IMR-90 (cell line): ENCODE data around the gene DAAM2. TPM values are rescaled to one million over a fixed set of nuclear protein-coding genes. Genes with fewer than 3 reads are reported as not detected.

Experiments
- ATAC-seq: fragments of 200-7000 bp; cut with Tn5 transposase; 2 replicates; pipeline ENCODE4 v1.9.1; 2020; ENCODE audit warnings: low read depth, mild to moderate bottlenecking, moderate library complexity
- BruUV-seq: library from RNA; stranded (reverse); fragments of 400-500 nt; replicated peaks from 2 replicates; lab custom pipeline; 2021; lab: Mats Ljungman, UMichigan
- CTCF ChIA-PET: fragments of 300-600 bp; formaldehyde crosslinking; extraction: SDS; loops from one replicate; lab custom pipeline; 2021; ENCODE audit warnings: antibody characterized with exemption; lab: Yijun Ruan, JAX
- POLR2A ChIA-PET: fragments of 300-600 bp; sonication (Branson Sonifier 250); formaldehyde crosslinking; loops from one replicate; lab custom pipeline; 2022; ENCODE audit warnings: antibody characterized with exemption; ENCODE audit not compliant: unreplicated experiment; lab: Charles Lee
- DNase-seq: peaks from one replicate; pipeline ENCODE4 v3.0.0; 2013
- H2AFZ ChIP-seq: replicated peaks from 2 replicates; pipeline ENCODE3; 2013; ENCODE audit warnings: low read length, mild to moderate bottlenecking; ENCODE audit not compliant: poor library complexity
- H2AK5ac ChIP-seq: 2 replicates; pipeline ENCODE4 v1.6.1; 2013; ENCODE audit warnings: low read depth, low read length, inconsistent platforms
- H2AK9ac ChIP-seq: replicated peaks from 2 replicates; pipeline ENCODE3; 2013; ENCODE audit warnings: mild to moderate bottlenecking, low read depth, low read length, moderate library complexity; ENCODE audit not compliant: poor library complexity
- H2BK120ac ChIP-seq: 2 replicates; pipeline ENCODE4 v1.6.1; 2013; ENCODE audit warnings: low read depth, low read length, inconsistent platforms
- H2BK15ac ChIP-seq: 3 replicates; pipeline ENCODE4 v1.6.1; 2013; ENCODE audit warnings: low read depth, low read length, inconsistent platforms
- H2BK20ac ChIP-seq: 2 replicates; pipeline ENCODE4 v1.6.1; 2013; ENCODE audit warnings: low read depth, mild to moderate bottlenecking, inconsistent platforms, low read length, moderate library complexity
- H2BK5ac ChIP-seq: 2 replicates; pipeline ENCODE4 v1.6.1; 2013; ENCODE audit warnings: mild to moderate bottlenecking, low read depth, low read length, inconsistent platforms; ENCODE audit not compliant: poor library complexity, severe bottlenecking
- H3K14ac ChIP-seq: replicated peaks from 2 replicates; pipeline ENCODE4 v1.6.1; 2013; ENCODE audit warnings: low read depth, low read length, inconsistent platforms
- H3K18ac ChIP-seq: 2 replicates; pipeline ENCODE4 v1.6.1; 2013; ENCODE audit warnings: low read depth, low read length, control low read depth
- H3K23ac ChIP-seq: 2 replicates; pipeline ENCODE4 v1.6.1; 2013; ENCODE audit warnings: low read depth, low read length, inconsistent platforms
- H3K27ac ChIP-seq: 2 replicates; pipeline ENCODE4 v1.5.1; 2013; ENCODE audit warnings: mild to moderate bottlenecking, control low read depth, low read length; ENCODE audit not compliant: insufficient read depth
- H3K27me3 ChIP-seq: 2 replicates; pipeline ENCODE4 v1.6.1; 2013; ENCODE audit warnings: low read length; ENCODE audit not compliant: control insufficient read depth, insufficient read depth
- H3K36me3 ChIP-seq: 2 replicates; pipeline ENCODE4 v1.6.1; 2013; ENCODE audit warnings: low read length, mixed read lengths; ENCODE audit not compliant: control insufficient read depth, insufficient read depth
- H3K4ac ChIP-seq: 2 replicates; pipeline ENCODE4 v1.6.1; 2013; ENCODE audit warnings: low read depth, low read length, inconsistent platforms
- H3K4me1 ChIP-seq: 2 replicates; pipeline ENCODE4 v1.6.1; 2013; ENCODE audit warnings: low read length, mixed read lengths; ENCODE audit not compliant: control insufficient read depth, insufficient read depth
- H3K4me2 ChIP-seq: 2 replicates; pipeline ENCODE4 v1.6.1; 2013; ENCODE audit warnings: low read depth, mild to moderate bottlenecking, control low read depth, low read length, moderate library complexity
- H3K4me3 ChIP-seq: 2 replicates; pipeline ENCODE4 v1.5.1; 2013; ENCODE audit warnings: low read depth, mild to moderate bottlenecking, control low read depth, low read length, moderate library complexity; ENCODE audit not compliant: insufficient read depth
- H3K56ac ChIP-seq: 2 replicates; pipeline ENCODE4 v1.6.1; 2013; ENCODE audit warnings: low read length, inconsistent platforms; ENCODE audit not compliant: insufficient read depth; ENCODE audit errors: extremely low read depth
- H3K79me1 ChIP-seq, 2 experiments: 2 replicates each; pipeline ENCODE4 v1.6.1; 2013; ENCODE audit warnings: low read length in 2 of 2, inconsistent platforms in 1 of 2, low read depth in 1 of 2
- H3K9ac ChIP-seq: 2 replicates; pipeline ENCODE4 v1.6.1; 2013; ENCODE audit warnings: low read depth, low read length, control low read depth
- H3K9me1 ChIP-seq: 2 replicates; pipeline ENCODE4 v1.6.1; 2013; ENCODE audit warnings: low read length, inconsistent platforms; ENCODE audit not compliant: insufficient read depth
- H3K9me3 ChIP-seq: 2 replicates; pipeline ENCODE4 v1.6.1; 2013; ENCODE audit warnings: low read length; ENCODE audit not compliant: control insufficient read depth, insufficient read depth
- H4K20me1 ChIP-seq: 2 replicates; pipeline ENCODE4 v1.6.1; 2013; ENCODE audit warnings: low read length, inconsistent platforms; ENCODE audit not compliant: insufficient read depth
- H4K5ac ChIP-seq: 2 replicates; pipeline ENCODE4 v1.6.1; 2013; ENCODE audit warnings: mild to moderate bottlenecking, low read depth, low read length, control low read depth
- H4K8ac ChIP-seq, 2 experiments: 2 replicates each; pipeline ENCODE4 v1.6.1; 2013; ENCODE audit warnings: low read depth in 2 of 2, low read length in 2 of 2, control low read depth in 1 of 2, inconsistent platforms in 1 of 2
- H4K91ac ChIP-seq: 2 replicates; pipeline ENCODE4 v1.6.1; 2013; ENCODE audit warnings: low read depth, low read length, inconsistent platforms; ENCODE audit not compliant: insufficient read depth
- BHLHE40 ChIP-seq: fragments of 150-350 bp; IDR thresholded peaks from 2 replicates; pipeline ENCODE4 v1.6.1; 2016; ENCODE audit warnings: mild to moderate bottlenecking, low read depth, low read length
- WGBS, 2 experiments: methylation state at CpG; one replicate each; pipeline versions ENCODE4 v1.1.5 to v1.1.7; 2013; ENCODE audit warnings: missing lambda C conversion rate in 2 of 2; ENCODE audit not compliant: insufficient read length in 1 of 2; ENCODE audit errors: extremely low coverage in 2 of 2; 5-methylcytosine and 5-hydroxymethylcytosine counted together
- dilution Hi-C: fragments of 300-500 bp; cut with HindIII; formaldehyde crosslinking; loops from one replicate; pipeline ENCODE4 v1.14.3; 2018; ENCODE audit warnings: low sequenced_read_pairs; ENCODE audit not compliant: unreplicated experiment
- in situ Hi-C: fragments of 300-500 bp; cut with MboI; formaldehyde crosslinking; loops from 3 replicates; pipeline ENCODE4 v1.14.3; 2019; ENCODE audit warnings: low sequenced_read_pairs, inconsistent platforms, mixed read lengths
- intact Hi-C: fragments of 100-400 bp; cut with micrococcal nuclease; formaldehyde crosslinking; loops from 2 replicates; pipeline ENCODE4 v1.10.0; 2022
- polyA plus RNA-seq, 3 experiments: library from polyadenylated mRNA; depleted of rRNA; stranded (reverse); fragments of >200 nt; gene quantifications; 2 replicates each; pipeline ENCODE4 v1.2.3, GENCODE V29; 2012; ENCODE audit warnings: low replicate concordance in 1 of 3
- total RNA-seq: library from RNA; depleted of rRNA; stranded (reverse); fragments of >200 nt; gene quantifications from 2 replicates; pipeline ENCODE4 v1.2.3, GENCODE V29; 2012

The DAAM2 gene
- total and polyA plus RNA-seq, 2 of the 4 experiments (the other 2 are of a cell fraction), result 11.2 to 12.9 TPM

DNA sequence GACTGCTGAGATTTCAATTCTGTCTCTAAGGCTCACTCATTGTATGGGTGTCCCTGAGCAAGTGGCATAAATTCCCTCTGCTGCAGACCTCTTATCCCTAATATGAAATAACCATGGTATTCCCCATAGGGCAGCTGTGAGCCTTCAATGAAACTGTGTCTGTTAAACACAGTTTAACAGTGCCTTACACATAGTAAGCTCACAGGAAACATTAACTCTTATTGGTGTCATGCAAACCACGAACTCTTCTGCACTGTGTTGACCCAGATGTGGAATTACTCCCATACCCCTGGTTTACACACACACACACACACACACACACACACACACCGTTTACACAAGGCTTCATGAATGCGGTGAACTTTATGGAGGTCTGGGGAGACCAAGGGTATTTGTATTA, 23.2 kb downstream of the DAAM2 start:
- H2AK5ac ChIP-seq, result no peak overlapping the region
- no peak overlapping the region for H3K23ac ChIP-seq
- peaks cover 28% of the 10 kb centered on the region for H3K4me1 ChIP-seq
- dilution Hi-C loops (no loop called here), intact Hi-C loops (no loop called here), in situ Hi-C loops (no loop called here)
- H3K27ac ChIP-seq, result no peak overlapping the region
- H2AFZ ChIP-seq, result no peak overlapping the region
- H3K9me1 ChIP-seq, result peaks cover 8% of the 10 kb centered on the region
- no peaks in the 10 kb centered on the region for H3K9me3 ChIP-seq
- no peak for TF ChIP-seq BHLHE40
- H3K4me3 ChIP-seq, result no peak overlapping the region
- H2BK15ac ChIP-seq, result no peak overlapping the region
- no peaks in the 10 kb centered on the region for H4K20me1 ChIP-seq
- H4K8ac ChIP-seq, result no peak overlapping the region
- H2BK120ac ChIP-seq, result no peak overlapping the region
- no peak overlapping the region for H3K14ac ChIP-seq
- ChIA-PET CTCF (interaction anchor here (1.5 kb wide), 1 partner anchor 22 kb away, joined by 4 read pairs; no protein-coding TSS in a partner anchor), POLR2A (no interaction called here)
- no peak overlapping the region for H3K4me2 ChIP-seq
- no TSS peak for BruUV-seq
- no peak overlapping the region for H4K91ac ChIP-seq
- no peaks in the 10 kb centered on the region for H3K36me3 ChIP-seq
- no peak overlapping the region for H2BK5ac ChIP-seq
- H2BK20ac ChIP-seq, result no peak overlapping the region
- no peak overlapping the region for H3K18ac ChIP-seq
- H3K9ac ChIP-seq, result no peak overlapping the region
- H3K4ac ChIP-seq, result no peak overlapping the region
- no CpG with 5 or more reads among the region's 3 CpGs for WGBS, 2 experiments
- peaks cover 0 to 20% of the 10 kb centered on the region in 2 experiments; a peak in 2 of 4 replicates for H3K79me1 ChIP-seq
- no peak for DNase-seq
- H2AK9ac ChIP-seq, result no peak overlapping the region
- H4K5ac ChIP-seq, result no peak overlapping the region
- ATAC-seq, result no peak
- H3K56ac ChIP-seq, result no peak overlapping the region
- no peaks in the 10 kb centered on the region for H3K27me3 ChIP-seq
